HG03066 (cell line): Measurements from ENCODE around the gene KLHL1.

Experiments
- ATAC-seq: cut with Tn5 transposase; IDR thresholded peaks from one replicate; pipeline ENCODE4 v1.9.1; 2021; ENCODE audit warnings: low read depth; ENCODE audit not compliant: unreplicated experiment

KLHL1 gene

DNA sequence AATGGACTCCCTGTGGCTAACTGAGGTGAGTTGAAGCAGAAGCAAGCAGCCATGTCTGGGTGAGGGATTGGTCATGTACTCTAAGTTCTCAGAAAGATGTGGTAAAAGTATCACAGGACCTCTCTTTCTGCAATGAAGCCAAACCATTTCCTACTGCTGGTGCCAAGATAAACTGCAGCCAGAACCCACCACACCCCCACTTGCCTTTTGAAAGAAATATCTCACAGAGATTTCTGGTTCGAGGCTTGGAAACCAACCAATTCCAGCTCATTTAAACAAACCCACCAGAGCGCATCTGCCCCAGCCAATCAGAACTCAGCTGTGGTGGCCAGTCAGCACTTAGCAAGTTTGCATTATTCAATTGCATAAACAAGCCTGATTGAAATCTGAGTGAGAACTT, 205.2 kb downstream of the KLHL1 start:
- no peak for ATAC-seq

GRCh38 chr13:69882451-69882850, 225.8 kb downstream of the KLHL1 start:
- ATAC-seq, result no peak

DNA sequence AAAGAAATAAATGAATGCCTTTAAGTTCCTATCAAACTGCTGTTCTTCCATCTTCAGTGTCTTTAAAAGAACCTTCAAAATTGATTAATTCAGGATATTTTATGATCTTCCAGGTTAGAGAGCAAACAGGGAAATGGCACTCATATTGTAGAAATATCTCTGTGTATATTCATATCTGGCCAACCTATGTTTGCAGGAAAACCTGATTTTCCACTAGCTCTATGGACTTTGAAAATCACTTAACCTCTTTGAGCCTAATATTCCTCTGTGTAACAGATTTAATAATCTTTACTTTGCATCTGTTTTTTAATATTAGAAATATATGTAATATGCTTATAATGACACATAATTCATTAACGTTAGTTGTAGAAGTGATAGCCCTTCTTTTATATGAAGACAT, 228.3 kb downstream of the KLHL1 start:
- no peak for ATAC-seq

- no peak for ATAC-seq
These were observed 235.8 kb downstream of the KLHL1 start for GRCh38 chr13:69872321-69873047.

DNA sequence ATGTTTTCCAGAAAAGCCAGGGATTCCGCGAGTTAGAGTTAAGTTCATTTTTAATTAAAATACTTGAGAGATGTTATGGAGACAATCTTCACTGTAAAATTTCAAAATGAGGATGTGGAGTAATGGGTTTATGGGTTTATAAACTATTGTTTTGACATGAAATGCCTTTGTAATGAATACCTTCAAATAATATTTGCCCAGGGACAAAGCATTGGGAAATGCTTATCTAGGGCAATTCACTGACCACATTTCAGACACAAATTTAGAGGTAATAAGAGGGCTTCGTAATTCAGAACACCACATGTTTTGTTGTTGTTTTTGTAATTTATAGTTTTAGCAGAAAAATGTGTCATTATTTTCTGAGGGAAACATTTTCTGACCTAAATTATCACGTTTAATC, 241.7 kb downstream of the KLHL1 start:
- ATAC-seq, result no peak

DNA sequence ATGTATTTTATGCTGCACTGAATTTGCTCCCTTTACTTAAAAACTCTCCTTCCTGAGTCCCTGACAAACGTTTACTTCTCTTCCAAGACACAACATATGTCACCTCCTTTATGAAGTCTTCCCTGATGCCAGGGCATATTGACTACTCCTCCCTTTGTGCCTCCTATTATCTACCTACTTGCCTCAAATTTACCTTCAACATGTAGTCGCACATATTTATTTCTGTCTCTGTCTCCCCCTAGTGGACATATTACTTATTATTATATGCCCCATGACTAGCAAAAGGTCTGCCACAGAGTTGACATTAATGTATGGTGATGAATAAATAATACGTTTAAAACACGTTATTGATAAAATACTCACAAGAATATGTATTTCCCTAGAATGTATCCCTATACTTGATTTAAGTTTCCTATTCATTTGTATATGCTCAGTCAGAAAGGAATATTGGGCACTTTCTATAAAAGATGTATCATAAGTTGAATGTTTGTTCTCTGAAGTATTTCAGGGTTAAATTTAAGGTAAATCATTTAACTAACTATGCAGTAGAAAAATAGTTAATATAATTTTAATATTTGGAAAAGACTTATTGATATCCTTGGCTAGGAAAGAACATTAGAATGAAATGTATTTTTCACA, 250.9 kb downstream of the KLHL1 start:
- peak; percentile 89 for ATAC-seq

DNA sequence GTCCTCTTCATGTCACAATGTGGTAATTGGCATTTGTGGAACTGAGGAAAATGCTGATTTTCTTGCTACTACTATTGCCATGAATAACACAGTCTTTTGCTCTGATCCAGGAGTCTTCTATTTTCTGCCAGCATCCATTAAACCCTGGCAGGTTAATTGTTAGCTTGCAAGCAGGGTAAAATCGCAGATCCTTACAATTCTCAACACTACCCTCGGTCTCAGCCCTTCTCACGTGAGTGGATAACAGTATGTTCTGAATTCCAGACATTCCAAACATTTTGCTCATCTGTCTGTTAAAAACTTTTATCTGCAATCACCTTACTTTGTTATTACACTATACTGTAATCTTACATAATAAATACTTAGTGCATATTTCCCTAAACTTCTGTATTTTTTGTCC, 251.9 kb downstream of the KLHL1 start:
- ATAC-seq, result no peak

- ATAC-seq, result no peak
These were observed 279.7 kb downstream of the KLHL1 start for GRCh38 chr13:69828527-69828926.

DNA sequence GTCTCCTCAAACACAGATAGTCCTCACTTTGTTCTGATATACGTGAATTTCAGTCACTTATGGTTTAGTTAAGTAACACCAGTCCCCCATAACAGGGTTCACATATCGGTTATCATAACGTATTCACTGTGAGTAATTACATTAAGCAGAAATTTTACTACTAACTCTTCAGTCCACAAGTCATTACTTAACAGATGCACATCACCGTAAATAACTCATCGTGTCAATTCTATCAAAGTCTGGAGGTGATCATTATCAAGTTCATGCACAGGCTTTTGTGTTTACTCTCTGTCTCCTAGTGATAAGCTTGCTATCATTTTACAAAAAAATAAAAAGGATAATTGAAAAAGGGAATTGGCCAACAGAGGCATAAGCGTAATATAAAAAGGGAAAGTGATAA, 288.1 kb downstream of the KLHL1 start:
- ATAC-seq, result no peak

DNA sequence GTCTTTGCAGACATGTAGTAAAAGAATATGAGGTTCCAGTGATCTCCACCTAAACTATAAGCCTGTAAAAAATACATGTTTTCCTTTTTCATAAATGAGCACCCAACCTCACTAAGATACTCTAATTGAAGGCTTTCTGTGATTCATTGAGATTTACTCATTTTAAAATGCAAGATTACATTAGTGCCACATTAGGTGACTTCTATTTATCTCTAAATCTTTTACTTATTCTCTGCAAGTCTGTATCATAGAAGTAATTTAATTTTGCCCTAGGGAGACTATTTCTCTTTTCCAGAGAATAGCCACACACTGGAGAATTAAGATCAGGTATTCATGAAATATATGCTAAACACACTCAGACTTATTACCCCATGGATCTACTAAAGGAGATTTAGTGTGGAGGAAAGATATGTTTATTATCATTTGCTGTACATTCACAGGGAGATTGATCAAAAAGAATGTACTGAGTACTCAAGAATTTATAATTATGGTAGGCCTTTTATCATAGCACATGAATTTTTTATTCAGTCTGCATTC, 290.9 kb downstream of the KLHL1 start:
- ATAC-seq, result no peak

DNA sequence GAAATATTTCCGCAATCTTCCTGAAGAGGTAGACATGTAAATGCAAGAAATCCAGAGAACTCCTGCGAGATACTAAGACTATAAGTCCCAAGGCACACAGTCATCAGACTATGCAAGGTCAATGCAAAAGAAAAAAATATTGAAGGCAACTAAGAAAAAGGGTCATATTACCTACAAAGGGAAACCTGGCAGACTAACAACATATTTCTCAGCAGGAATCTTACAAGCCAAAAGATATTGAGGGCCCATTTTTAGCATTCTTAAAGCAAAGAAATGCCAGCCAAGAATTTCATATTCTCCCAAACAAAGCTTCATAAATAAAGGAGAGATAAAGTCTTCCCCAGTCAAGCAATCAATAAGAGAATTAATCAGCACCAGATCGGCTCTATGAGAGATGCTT, 299.1 kb downstream of the KLHL1 start:
- no peak for ATAC-seq

GRCh38 chr13:69796256-69796655, 312.0 kb downstream of the KLHL1 start:
- ATAC-seq, result no peak

DNA sequence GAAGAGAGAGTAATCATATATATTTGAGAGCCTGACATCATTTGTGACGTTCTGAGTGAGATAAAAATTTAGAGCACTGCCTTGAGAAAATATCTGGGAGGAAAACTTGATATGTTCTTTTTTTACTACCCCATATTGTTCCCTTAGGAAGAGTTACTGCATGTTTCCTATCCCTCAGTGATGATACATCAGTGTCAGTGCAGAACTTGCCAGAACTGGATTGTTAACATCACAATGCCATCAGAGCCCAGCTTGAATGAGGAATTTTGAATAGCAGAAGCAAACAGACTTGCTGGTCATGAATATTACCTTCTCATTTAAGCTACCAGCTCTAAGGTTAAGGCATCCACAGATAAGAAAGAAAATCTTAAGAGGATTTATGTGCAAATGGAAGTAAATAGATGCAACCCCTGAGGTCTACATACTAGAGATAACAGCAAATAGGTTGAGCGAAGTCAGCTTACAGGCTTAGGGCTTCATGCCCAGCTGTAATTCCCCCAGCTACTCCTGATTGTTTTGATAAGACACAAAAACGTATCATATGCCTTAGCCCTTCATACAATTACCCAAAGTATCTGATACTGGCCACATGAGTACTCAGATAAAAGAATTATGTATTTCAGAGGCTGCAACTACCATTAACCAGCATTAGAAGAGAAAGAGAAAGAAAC, 314.3 kb downstream of the KLHL1 start:
- no peak for ATAC-seq

GRCh38 chr13:69776937-69777336, 331.3 kb downstream of the KLHL1 start:
- no peak for ATAC-seq

DNA sequence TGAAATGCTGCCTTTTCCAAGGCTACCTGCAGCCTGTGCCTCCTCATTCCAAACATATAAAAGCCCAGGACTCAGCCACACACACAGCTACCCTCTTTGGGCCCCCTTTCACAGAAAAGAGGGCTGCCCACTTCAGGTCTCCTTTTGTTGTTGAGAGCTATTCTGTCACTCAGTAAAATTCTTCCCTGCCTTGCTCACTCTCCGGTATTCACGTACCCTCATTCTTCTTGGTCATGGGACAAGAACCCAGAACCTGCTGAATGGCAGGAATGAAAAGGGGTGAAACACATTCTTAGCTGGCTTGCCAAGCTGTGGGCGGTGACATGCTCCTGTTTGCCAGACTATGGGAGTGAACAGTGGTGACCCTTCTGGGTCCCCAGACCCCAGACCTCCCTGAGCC, 338.6 kb downstream of the KLHL1 start:
- ATAC-seq, result no peak

DNA sequence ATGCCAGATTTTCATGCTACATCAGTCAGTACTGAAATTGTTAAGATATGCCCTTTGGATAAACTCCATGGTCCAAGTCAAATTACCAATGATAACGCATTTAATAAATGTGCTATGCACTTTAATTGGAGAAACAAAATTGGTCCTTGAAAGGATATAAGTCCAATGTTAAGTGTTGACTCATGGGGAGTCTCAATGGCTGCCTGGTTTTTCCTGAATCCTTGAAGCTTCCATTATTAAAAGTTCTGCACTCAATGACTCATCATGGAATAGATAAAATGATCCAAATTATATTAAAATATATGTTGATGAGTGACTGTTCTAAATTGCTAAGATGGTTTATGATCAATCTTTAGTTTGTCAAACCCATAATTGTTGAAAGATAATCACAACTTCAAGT, 346.7 kb downstream of the KLHL1 start:
- ATAC-seq, result no peak

DNA sequence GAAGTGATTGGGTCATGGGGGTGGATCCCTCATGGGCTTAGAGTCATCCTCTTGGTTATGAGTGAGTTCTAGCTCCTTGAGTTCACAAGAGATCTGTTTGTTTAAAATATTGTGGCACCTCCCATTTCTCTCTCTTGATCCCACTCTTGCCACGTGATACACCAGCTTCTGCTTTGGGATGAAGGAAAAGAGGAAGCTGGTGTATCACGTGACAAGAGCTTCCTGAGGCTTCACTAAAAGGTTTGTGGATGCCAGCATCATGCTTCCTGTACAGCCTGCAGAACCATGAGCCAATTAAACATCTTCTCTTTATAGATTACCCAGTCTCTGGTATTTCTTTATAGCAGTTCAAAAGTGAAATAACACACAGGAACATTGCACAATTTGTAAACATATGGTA, 353.2 kb downstream of the KLHL1 start:
- ATAC-seq, result no peak

GRCh38 chr13:69751259-69751658, 357.0 kb downstream of the KLHL1 start:
- no peak for ATAC-seq

GRCh38 chr13:69737129-69737935, 370.9 kb downstream of the KLHL1 start:
- no peak for ATAC-seq

GRCh38 chr13:69721631-69722030, 386.6 kb downstream of the KLHL1 start:
- ATAC-seq, result no peak
